Psoas muscle (tissue), 8 donors: Measurements from ENCODE around the gene FLNC. TPM values are rescaled to one million over a fixed set of nuclear protein-coding genes. Genes with fewer than 3 reads are reported as not detected.

Experiments
- ATAC-seq, 4 donors: fragments of 200-7000 bp; cut with Tn5 transposase; one replicate each; pipeline ENCODE4 v1.9.1; 2020; ENCODE audit warnings: moderate library complexity in 3 of 4, mild to moderate bottlenecking in 2 of 4
- DNase-seq, 2 donors: peaks; one replicate each; pipeline ENCODE4 v3.0.0-alpha.2; 2020
- H3K27ac ChIP-seq: fragments of 200-600 bp; one replicate; pipeline ENCODE4 v1.8.0; 2022
- H3K27me3 ChIP-seq, 3 donors: fragments of 200-600 bp in 1 of 3; one replicate each; pipeline versions ENCODE4 v1.6.1 to v1.8.0; 2013 to 2022; ENCODE audit warnings: low read length in 2 of 3, mild to moderate bottlenecking in 2 of 3, moderate library complexity in 1 of 3; ENCODE audit not compliant: insufficient read depth in 3 of 3
- H3K36me3 ChIP-seq, 2 donors: fragments of 200-600 bp in 1 of 2; one replicate each; pipeline versions ENCODE4 v1.6.1 to v1.8.0; 2013 to 2022; ENCODE audit warnings: low read depth in 1 of 2, mild to moderate bottlenecking in 1 of 2, moderate library complexity in 1 of 2; ENCODE audit not compliant: insufficient read depth in 1 of 2
- H3K4me1 ChIP-seq: fragments of 200-600 bp; one replicate; pipeline ENCODE4 v1.8.0; 2022
- H3K4me3 ChIP-seq: fragments of 200-600 bp; one replicate; pipeline ENCODE4 v1.8.0; 2022; ENCODE audit warnings: mild to moderate bottlenecking
- H3K9me3 ChIP-seq: fragments of 200-600 bp; one replicate; pipeline ENCODE4 v1.8.0; 2022
- CTCF ChIP-seq: fragments of 200-600 bp; IDR thresholded peaks from one replicate; pipeline ENCODE4 v1.8.0; 2022; ENCODE audit warnings: antibody characterized with exemption
- WGBS, 3 donors: extraction: QIAGEN DNeasy Blood & Tissue Kit; methylation state at CpG; one replicate each; pipeline versions ENCODE4 v1.1.6 to v1.1.7; 2013; 5-methylcytosine and 5-hydroxymethylcytosine counted together
- intact Hi-C, 2 donors: fragments of 100-400 bp; cut with DNase I; formaldehyde crosslinking; loops; one replicate each; pipeline versions ENCODE4 v1.11.0 to v1.14.2; 2022
- polyA plus RNA-seq, 3 donors: library from polyadenylated mRNA; stranded (reverse); fragments of 200-250 nt; gene quantifications; one replicate each; pipeline ENCODE4 v1.2.3, GENCODE V29; 2013
- total RNA-seq, 4 donors: library from RNA; stranded (reverse); fragmentation: NEBNext Ultra II Directional in 2 of 4; extraction: Animal tissue kit (Norgen Biotek cat#: 25700) in 2 of 4; gene quantifications; one replicate each; pipeline versions ENCODE4 v1.2.1 to v1.2.4, GENCODE V29; 2021 to 2023
- donor health status: healthy with polysubstance abuse.
- donor health status: DM: no; HTN: no; CAD: no; lungs with moderate emphysema.
- donor health status: Bipolar disorder and iron deficiency.
- donor health status: healthy.
- donor health status: DM: yes; HTN: yes; CAD: no.
- donor health status: DM: no; HTN: no; CAD: no.
- donor health status: DM: no; HTN: no; CAD: no.
- donor health status: DM: yes; HTN: yes; CAD: no.

Gene FLNC
- total and polyA plus RNA-seq, 7 donors: 1,080 to 6,311 (median 4,011) TPM

GRCh38 chr7:128838109-128838779, 8.0 kb downstream of the FLNC start:
- ATAC-seq (no peak), DNase-seq (peak; percentile 28 to 59)
- Histone ChIP-seq H3K4me3 (peak overlapping the region; percentile 21), H3K36me3 (peaks cover 0 to 100% of the 10 kb centered on the region in 2 donors), H3K4me1 (peaks cover 52% of the 10 kb centered on the region), H3K27ac (peak overlapping the region; percentile 100), H3K27me3 (no peaks in the 10 kb centered on the region), H3K9me3 (no peaks in the 10 kb centered on the region)
- TF ChIP-seq CTCF: no peak
- WGBS, 3 donors: 66 to 77% (median 69%) methylated on average over 21 to 22 of the region's 22 CpGs
- intact Hi-C loops: no loop called here

GRCh38 chr7:128838981-128839731, 8.9 kb downstream of the FLNC start:
- Histone ChIP-seq H3K27me3 (no peaks in the 10 kb centered on the region), H3K9me3 (no peaks in the 10 kb centered on the region), H3K27ac (peak overlapping the region; percentile 100), H3K4me3 (peak overlapping the region; percentile 21), H3K4me1 (peaks cover 45% of the 10 kb centered on the region), H3K36me3 (peaks cover 0 to 100% of the 10 kb centered on the region in 2 donors)
- DNase-seq (peak; percentile 31 to 77), ATAC-seq (peak; percentile 1 to 4 (median 1))
- 34 to 59% (median 35%) methylated on average over 17 of the region's 17 CpGs for WGBS, 3 donors
- intact Hi-C loops: no loop called here
- TF ChIP-seq CTCF: no peak

- intact Hi-C loops: no loop called here
- Histone ChIP-seq H3K27ac (peak overlapping the region; percentile 100), H3K4me1 (peaks cover 39% of the 10 kb centered on the region), H3K4me3 (peak overlapping the region; percentile 9), H3K9me3 (no peaks in the 10 kb centered on the region), H3K36me3 (peaks cover 0 to 100% of the 10 kb centered on the region in 2 donors), H3K27me3 (no peaks in the 10 kb centered on the region)
- DNase-seq: peak; percentile 20 to 59
- no peak for TF ChIP-seq CTCF
- ATAC-seq: no peak
- 56 to 76% (median 58%) methylated on average over 9 to 13 of the region's 13 CpGs for WGBS, 3 donors
Observed at GRCh38 chr7:128839751-128840177, 9.6 kb downstream of the FLNC start.

- DNase-seq (peak; percentile 27 to 71), ATAC-seq (peak; percentile 0)
- no peak for TF ChIP-seq CTCF
- Histone ChIP-seq H3K4me1 (peaks cover 34% of the 10 kb centered on the region), H3K4me3 (no peak overlapping the region), H3K27me3 (no peaks in the 10 kb centered on the region), H3K27ac (peak overlapping the region; percentile 100), H3K9me3 (no peaks in the 10 kb centered on the region), H3K36me3 (peaks cover 0 to 100% of the 10 kb centered on the region in 2 donors)
- intact Hi-C loops: no loop called here
- WGBS, 3 donors: 71 to 79% (median 73%) methylated on average over 20 to 23 of the region's 23 CpGs
Observed at GRCh38 chr7:128840326-128841170, 10.3 kb downstream of the FLNC start.
